ENCODE results near the gene RSBN1.

GRCh38 chr1:113849072-113849471 lies 36.8 kb upstream of the RSBN1 start:
- TF ChIP-seq CTCF (IDR thresholded peaks at IDR 0.05; ENCODE audit: poor library complexity) (no peak), EZH2 (IDR thresholded peaks at IDR 0.05; ENCODE audit: borderline replicate concordance) (no peak)

All from hepatocyte (in vitro differentiated cells).